Body of pancreas (tissue), 4 donors: ENCODE measurements around the gene FNBP1L.

ENCODE experiments used
- POLR2A ChIP-seq, 3 donors: fragments of 450-650 bp; IDR thresholded peaks; one replicate each; pipeline ENCODE4 v1.6.1; 2016; ENCODE audit warnings: antibody characterized with exemption in 3 of 3, mild to moderate bottlenecking in 2 of 3
- TF ChIP-seq, protein P1 (sequence below), 7 experiments: fragments of 450-650 bp in 4 of 7; fragments of 200-600 bp in 3 of 7; sonication (generic) in 3 of 7; IDR thresholded peaks; one replicate each; pipeline ENCODE4 v1.5.1; 2016 to 2019; ENCODE audit warnings: antibody characterized with exemption in 7 of 7

DNA sequence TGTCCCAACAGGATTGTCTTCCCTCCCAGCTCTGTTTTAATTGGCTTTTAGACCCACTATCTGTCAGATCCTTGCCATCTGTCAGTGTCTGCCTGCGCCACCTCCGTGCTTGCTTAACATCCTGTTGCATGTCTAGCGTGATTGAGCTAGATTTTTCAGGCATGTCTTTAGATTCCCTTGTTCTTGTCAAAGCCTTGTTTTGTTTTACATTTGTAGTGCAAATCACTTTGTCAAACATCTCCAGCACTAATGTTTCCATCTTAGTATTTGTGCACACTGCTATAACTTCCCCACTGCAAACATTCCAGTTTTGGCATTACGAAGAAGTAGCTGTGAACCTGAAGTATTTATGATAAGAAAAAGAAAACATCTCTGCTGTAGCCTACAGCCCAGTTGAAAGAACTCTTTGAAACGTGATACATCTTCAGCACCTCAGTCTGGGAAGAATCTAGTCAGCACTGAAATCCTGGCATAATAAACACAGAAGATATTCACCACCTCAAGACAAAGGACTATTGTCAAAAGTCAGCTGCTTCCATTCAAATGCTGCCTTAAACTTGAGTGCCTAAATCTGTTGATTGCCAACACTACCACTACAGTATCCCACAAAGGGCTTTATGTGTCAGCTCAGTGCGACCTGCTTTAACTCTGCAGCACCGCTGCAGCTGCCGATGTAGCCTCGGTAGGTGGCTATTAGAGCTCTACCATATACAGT, 105.0 kb downstream of the FNBP1L start:
- TF ChIP-seq, protein P1, sequence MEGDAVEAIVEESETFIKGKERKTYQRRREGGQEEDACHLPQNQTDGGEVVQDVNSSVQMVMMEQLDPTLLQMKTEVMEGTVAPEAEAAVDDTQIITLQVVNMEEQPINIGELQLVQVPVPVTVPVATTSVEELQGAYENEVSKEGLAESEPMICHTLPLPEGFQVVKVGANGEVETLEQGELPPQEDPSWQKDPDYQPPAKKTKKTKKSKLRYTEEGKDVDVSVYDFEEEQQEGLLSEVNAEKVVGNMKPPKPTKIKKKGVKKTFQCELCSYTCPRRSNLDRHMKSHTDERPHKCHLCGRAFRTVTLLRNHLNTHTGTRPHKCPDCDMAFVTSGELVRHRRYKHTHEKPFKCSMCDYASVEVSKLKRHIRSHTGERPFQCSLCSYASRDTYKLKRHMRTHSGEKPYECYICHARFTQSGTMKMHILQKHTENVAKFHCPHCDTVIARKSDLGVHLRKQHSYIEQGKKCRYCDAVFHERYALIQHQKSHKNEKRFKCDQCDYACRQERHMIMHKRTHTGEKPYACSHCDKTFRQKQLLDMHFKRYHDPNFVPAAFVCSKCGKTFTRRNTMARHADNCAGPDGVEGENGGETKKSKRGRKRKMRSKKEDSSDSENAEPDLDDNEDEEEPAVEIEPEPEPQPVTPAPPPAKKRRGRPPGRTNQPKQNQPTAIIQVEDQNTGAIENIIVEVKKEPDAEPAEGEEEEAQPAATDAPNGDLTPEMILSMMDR (IDR thresholded peaks at IDR 0.05), result no peak
- TF ChIP-seq POLR2A (IDR thresholded peaks at IDR 0.05), result no peak
